H1 (cell line): Measurements from ENCODE around the gene AGAP1. TPM values are rescaled to one million over a fixed set of nuclear protein-coding genes. Genes with fewer than 3 reads are reported as not detected.

ENCODE experiments used
- CTCF ChIA-PET: fragments of 300-600 bp; sonication (Branson Sonifier 250); formaldehyde crosslinking; loops from one replicate; lab custom pipeline; 2021; ENCODE audit not compliant: partially characterized antibody; lab: Charles Lee
- POLR2A ChIA-PET: fragments of 300-600 bp; sonication (Branson Sonifier 250); formaldehyde crosslinking; loops from one replicate; lab custom pipeline; 2021; ENCODE audit warnings: inconsistent platforms; ENCODE audit not compliant: partially characterized antibody; lab: Charles Lee
- DNase-seq, 2 experiments: peaks; one replicate each; pipeline versions ENCODE4 v3.0.0 to v3.0.0-alpha.2; 2010 to 2022; ENCODE audit warnings: low spot score in 2 of 2, low read depth in 1 of 2, mixed read lengths in 1 of 2
- FAIRE-seq: peaks from 2 replicates; lab custom pipeline; 2011; peaks lifted over from hg19 to GRCh38; lab: Jason Lieb, UNC
- H2AFZ ChIP-seq: 2 replicates; pipeline ENCODE4 v1.8.1; 2012; ENCODE audit warnings: low read length, inconsistent platforms
- H2AK5ac ChIP-seq: 2 replicates; pipeline ENCODE4 v1.6.1; 2013; ENCODE audit warnings: low read depth, low read length
- H2BK120ac ChIP-seq: replicated peaks from 2 replicates; pipeline ENCODE3; 2013; ENCODE audit warnings: low read depth, low read length, inconsistent platforms
- H2BK12ac ChIP-seq: 2 replicates; pipeline ENCODE4 v1.6.1; 2013; ENCODE audit warnings: low read depth, low read length
- H2BK15ac ChIP-seq: 2 replicates; pipeline ENCODE4 v1.6.1; 2013; ENCODE audit warnings: low read length
- H2BK20ac ChIP-seq: 2 replicates; pipeline ENCODE4 v1.6.1; 2013; ENCODE audit warnings: low read length
- H2BK5ac ChIP-seq: 2 replicates; pipeline ENCODE4 v1.6.1; 2013; ENCODE audit warnings: low read depth, low read length
- H3K14ac ChIP-seq: 2 replicates; pipeline ENCODE4 v1.6.1; 2013; ENCODE audit warnings: inconsistent platforms; ENCODE audit not compliant: insufficient read length
- H3K18ac ChIP-seq: 2 replicates; pipeline ENCODE4 v1.6.1; 2013; ENCODE audit warnings: low read length; ENCODE audit errors: extremely low read depth
- H3K23ac ChIP-seq: 2 replicates; pipeline ENCODE4 v1.6.1; 2013; ENCODE audit warnings: inconsistent platforms; ENCODE audit not compliant: insufficient read length
- H3K23me2 ChIP-seq: 2 replicates; pipeline ENCODE4 v1.6.1; 2013; ENCODE audit warnings: low read depth, low read length
- H3K27ac ChIP-seq: 2 replicates; pipeline ENCODE4 v1.6.1; 2011; ENCODE audit warnings: low read depth, low read length, inconsistent platforms
- H3K27me3 ChIP-seq, 4 experiments: replicated peaks in 1 of 4; 1 replicate in 1 of 4; 2 replicates in 3 of 4; pipeline versions ENCODE4 v1.6.1 to v1.8.1; 2011 to 2013; ENCODE audit warnings: low read length in 3 of 4, mild to moderate bottlenecking in 3 of 4, inconsistent platforms in 2 of 4, mixed read lengths in 2 of 4, moderate library complexity in 1 of 4; ENCODE audit not compliant: control insufficient read depth in 3 of 4, insufficient read depth in 3 of 4; ENCODE audit errors: extremely low read depth in 1 of 4
- H3K36me3 ChIP-seq, 4 experiments: 2 replicates each; pipeline versions ENCODE4 v1.6.1 to v1.8.1; 2011 to 2013; ENCODE audit warnings: mild to moderate bottlenecking in 4 of 4, low read length in 3 of 4, moderate library complexity in 2 of 4, control low read depth in 1 of 4, inconsistent platforms in 1 of 4; ENCODE audit not compliant: insufficient read depth in 4 of 4, control insufficient read depth in 2 of 4
- H3K4ac ChIP-seq: replicated peaks from 2 replicates; pipeline ENCODE3; 2013; ENCODE audit warnings: low read length, low read depth, mixed read lengths, inconsistent platforms; ENCODE audit not compliant: insufficient read length
- H3K4me1 ChIP-seq, 4 experiments: replicated peaks in 1 of 4; 1 replicate in 1 of 4; 2 replicates in 3 of 4; pipeline versions ENCODE4 v1.6.1 to v1.8.1; 2011 to 2013; ENCODE audit warnings: low read length in 3 of 4, inconsistent platforms in 2 of 4, mixed read lengths in 1 of 4; ENCODE audit not compliant: insufficient read depth in 4 of 4, control insufficient read depth in 3 of 4
- H3K4me2 ChIP-seq, 2 experiments: 2 replicates each; pipeline versions ENCODE4 v1.6.1 to v1.8.1; 2011 to 2013; ENCODE audit warnings: low read depth in 2 of 2, low read length in 2 of 2, control low read depth in 1 of 2, inconsistent platforms in 1 of 2, mild to moderate bottlenecking in 1 of 2; ENCODE audit not compliant: insufficient read depth in 1 of 2
- H3K4me3 ChIP-seq, 4 experiments: fragments of 200-600, 300-600 bp in 1 of 4; sonication (generic), shearing (Covaris generic), sonication (Bioruptor Twin) in 1 of 4; 2 replicates each; pipeline versions ENCODE4 v1.5.1 to v1.8.1; 2011 to 2016; ENCODE audit warnings: low read length in 4 of 4, low read depth in 3 of 4, control low read depth in 2 of 4, inconsistent platforms in 2 of 4, mild to moderate bottlenecking in 2 of 4, mixed read lengths in 1 of 4, moderate library complexity in 1 of 4; ENCODE audit not compliant: insufficient read depth in 2 of 4; ENCODE audit errors: extremely low read depth in 1 of 4
- H3K56ac ChIP-seq: replicated peaks from 2 replicates; pipeline ENCODE3; 2013; ENCODE audit warnings: low read depth, mild to moderate bottlenecking, mixed read lengths, low read length, inconsistent platforms; ENCODE audit not compliant: insufficient read length
- H3K79me1 ChIP-seq: 2 replicates; pipeline ENCODE4 v1.6.1; 2013; ENCODE audit warnings: low read depth, low read length, control low read depth
- H3K79me2 ChIP-seq, 2 experiments: 2 replicates each; pipeline versions ENCODE4 v1.6.1 to v1.8.1; 2012 to 2013; ENCODE audit warnings: low read length in 2 of 2, mild to moderate bottlenecking in 2 of 2, inconsistent platforms in 1 of 2; ENCODE audit not compliant: insufficient read depth in 2 of 2, control insufficient read depth in 1 of 2
- H3K9ac ChIP-seq, 4 experiments: replicated peaks in 1 of 4; 1 replicate in 1 of 4; 2 replicates in 3 of 4; pipeline versions ENCODE4 v1.6.1 to v1.8.1; 2011 to 2013; ENCODE audit warnings: low read depth in 3 of 4, low read length in 3 of 4, control low read depth in 2 of 4, mild to moderate bottlenecking in 2 of 4, moderate library complexity in 2 of 4, inconsistent platforms in 1 of 4; ENCODE audit errors: extremely low read depth in 1 of 4
- H3K9me3 ChIP-seq, 2 experiments: 2 replicates each; pipeline versions ENCODE4 v1.6.1 to v1.8.1; 2012 to 2013; ENCODE audit warnings: mild to moderate bottlenecking in 2 of 2, moderate library complexity in 2 of 2, control low read depth in 1 of 2, inconsistent platforms in 1 of 2, low read depth in 1 of 2, low read length in 1 of 2, mixed read lengths in 1 of 2; ENCODE audit not compliant: insufficient read depth in 2 of 2
- H4K20me1 ChIP-seq, 2 experiments: replicated peaks in 1 of 2; 2 replicates each; pipeline versions ENCODE3 to v1.8.1; 2011 to 2013; ENCODE audit warnings: inconsistent platforms in 2 of 2, low read length in 2 of 2, mild to moderate bottlenecking in 1 of 2; ENCODE audit not compliant: insufficient read depth in 2 of 2, control insufficient read depth in 1 of 2
- H4K5ac ChIP-seq: 2 replicates; pipeline ENCODE4 v1.6.1; 2013; ENCODE audit warnings: low read length, low read depth, mixed read lengths, inconsistent platforms; ENCODE audit not compliant: insufficient read length
- H4K8ac ChIP-seq: 2 replicates; pipeline ENCODE4 v1.8.0; 2013; ENCODE audit warnings: mild to moderate bottlenecking, moderate library complexity, low read length, inconsistent platforms; ENCODE audit not compliant: insufficient read depth; ENCODE audit errors: extremely low read depth
- H4K91ac ChIP-seq: replicated peaks from 2 replicates; pipeline ENCODE3; 2013; ENCODE audit warnings: low read length, mixed read lengths, inconsistent platforms; ENCODE audit not compliant: insufficient read length
- CEBPB ChIP-seq: IDR thresholded peaks from 2 replicates; pipeline ENCODE4 v1.6.1; 2012; ENCODE audit warnings: low read depth, low read length
- POLR2A ChIP-seq, 2 experiments: IDR thresholded peaks; 1 replicate in 1 of 2; 2 replicates in 1 of 2; pipeline ENCODE4 v1.6.1; 2011; ENCODE audit warnings: low read depth in 2 of 2, low read length in 2 of 2, mild to moderate bottlenecking in 2 of 2; ENCODE audit errors: control extremely low read depth in 1 of 2
- TCF12 ChIP-seq: IDR thresholded peaks from 2 replicates; pipeline ENCODE4 v1.6.1; 2011; ENCODE audit warnings: low read depth, mild to moderate bottlenecking, low read length
- WGBS, 2 experiments: shearing (Covaris generic) in 1 of 2; methylation state at CpG; one replicate each; pipeline versions ENCODE4 v1.1.6 to v1.1.7; 2013 to 2015; ENCODE audit warnings: low lambda C conversion rate in 2 of 2, mixed read lengths in 2 of 2, inconsistent platforms in 1 of 2, low coverage in 1 of 2, missing lambda C conversion rate in 1 of 2; ENCODE audit not compliant: insufficient replicate concordance in 2 of 2, insufficient coverage in 1 of 2, insufficient read length in 1 of 2; ENCODE audit errors: extremely low coverage in 1 of 2, missing lambda C conversion rate in 1 of 2; 5-methylcytosine and 5-hydroxymethylcytosine counted together
- polyA plus RNA-seq, 7 experiments: library from polyadenylated mRNA; depleted of rRNA in 3 of 7; stranded (reverse) in 5 of 7; unstranded in 2 of 7; fragments of >200 nt in 5 of 7; fragments of 200-250 nt in 2 of 7; gene quantifications; 1 replicate in 5 of 7; 2 replicates in 1 of 7; 4 replicates in 1 of 7; pipeline versions ENCODE4 v1.2.1 to v1.2.3, GENCODE V29; 2011 to 2013; ENCODE audit warnings: missing spikeins in 2 of 7, mixed read lengths in 2 of 7
- total RNA-seq: library from RNA; stranded (reverse); fragmentation: NEBNext Ultra II Directional; extraction: Animal tissue kit (Norgen Biotek cat#: 25700); gene quantifications from 2 replicates; pipeline ENCODE4 v1.2.1, GENCODE V29; 2021

The AGAP1 gene
- total and polyA plus RNA-seq, 2 of the 8 experiments (the other 6 are each of a cell fraction or from before 2014, with no cell fraction given), result 18.1 to 39.4 TPM

- DNase-seq, result no peak
- no peak overlapping the region for H4K8ac ChIP-seq
- no peak overlapping the region for H2AFZ ChIP-seq
- H2BK5ac ChIP-seq, result no peak overlapping the region
- no peak overlapping the region for H2BK15ac ChIP-seq
- no peak overlapping the region for H2BK120ac ChIP-seq
- no peaks in the 10 kb centered on the region; the same call in 1 of the 2 replicates for H3K23me2 ChIP-seq
- no peak overlapping the region for H4K91ac ChIP-seq
- TF ChIP-seq CEBPB, result no peak
- no peak for TF ChIP-seq TCF12
- no peak for TF ChIP-seq POLR2A (IDR thresholded peaks at IDR 0.05; ENCODE audit: control extremely low read depth in 1 of 2, low read depth in 2 of 2, low read length in 2 of 2)
- TF ChIP-seq, all 59 proteins: peak for 0
- H3K14ac ChIP-seq, result no peak overlapping the region
- ChIA-PET CTCF (interaction anchor here (1.0 kb wide), 2 partner anchors 15 to 19 kb away, joined by 3 to 4 read pairs; no protein-coding TSS in a partner anchor), POLR2A (interaction anchor here (0.6 to 1.0 kb wide), 2 partner anchors 16 to 22 kb away, joined by 3 read pairs; no protein-coding TSS in a partner anchor)
- no peak overlapping the region for H4K5ac ChIP-seq
- H3K4me3 ChIP-seq, result no peak overlapping the region
- H2BK12ac ChIP-seq, result no peak overlapping the region
- no peak overlapping the region for H3K27ac ChIP-seq
- no peak for FAIRE-seq
- H3K4ac ChIP-seq, result no peak overlapping the region
- H2BK20ac ChIP-seq, result no peak overlapping the region
- no peak overlapping the region for H2AK5ac ChIP-seq
- H3K4me1 ChIP-seq, result no peaks in the 10 kb centered on the region
- WGBS, 2 experiments, result 67% methylated on average over 4 of the region's 4 CpGs; no CpG with 5 or more reads in 1 of the 2 experiments
- H3K23ac ChIP-seq, result no peak overlapping the region
- H3K36me3 ChIP-seq, result no peaks in the 10 kb centered on the region
- H3K18ac ChIP-seq, result no peak overlapping the region
- no peak overlapping the region for H3K56ac ChIP-seq
- H3K9ac ChIP-seq, result no peak overlapping the region
- H3K9me3 ChIP-seq, result no peaks in the 10 kb centered on the region; a peak in 1 of 4 replicates
- no peaks in the 10 kb centered on the region for H3K27me3 ChIP-seq
- H3K4me2 ChIP-seq, result no peak overlapping the region
- H3K79me2 ChIP-seq, result no peaks in the 10 kb centered on the region
- no peaks in the 10 kb centered on the region for H3K79me1 ChIP-seq
- no peaks in the 10 kb centered on the region for H4K20me1 ChIP-seq
Measured at GRCh38 chr2:235483313-235483712, 10.5 kb upstream of the AGAP1 start.
